DOHH2 (cell line): Measurements from ENCODE around the gene SCN4A.

Source experiments
- H3F3A ChIP-seq: fragments of 200-600 bp; sonication (generic), shearing (Covaris generic); 2 replicates; pipeline ENCODE4 v1.6.0; 2016; ENCODE audit warnings: antibody characterized with exemption, mild to moderate bottlenecking; ENCODE audit not compliant: control insufficient read depth, insufficient read depth
- H3K27ac ChIP-seq: fragments of 200-600 bp; sonication (generic); 2 replicates; pipeline ENCODE4 v1.5.1; 2014; ENCODE audit warnings: low read depth, mild to moderate bottlenecking, low read length, moderate library complexity
- H3K27me3 ChIP-seq: fragments of 200-600 bp; sonication (generic); 2 replicates; pipeline ENCODE4 v1.6.1; 2014; ENCODE audit warnings: mild to moderate bottlenecking, low read length, mixed read lengths; ENCODE audit not compliant: control insufficient read depth
- H3K36me3 ChIP-seq: fragments of 200-600 bp; sonication (generic); 2 replicates; pipeline ENCODE4 v1.6.1; 2014; ENCODE audit warnings: mild to moderate bottlenecking, low read length, moderate library complexity, mixed read lengths; ENCODE audit not compliant: control insufficient read depth
- H3K4me1 ChIP-seq: fragments of 200-600 bp; sonication (generic); 2 replicates; pipeline ENCODE4 v1.6.1; 2014; ENCODE audit warnings: mild to moderate bottlenecking, low read length, mixed read lengths; ENCODE audit not compliant: control insufficient read depth
- H3K4me2 ChIP-seq: fragments of 200-600 bp; sonication (generic); 2 replicates; pipeline ENCODE4 v1.6.0; 2014; ENCODE audit warnings: mild to moderate bottlenecking, low read length, moderate library complexity
- H3K4me3 ChIP-seq: fragments of 200-600 bp; sonication (generic); 2 replicates; pipeline ENCODE4 v1.5.1; 2014; ENCODE audit warnings: mild to moderate bottlenecking, low read length, mixed read lengths
- H3K79me2 ChIP-seq: fragments of 200-600 bp; sonication (generic); 2 replicates; pipeline ENCODE4 v1.6.1; 2014; ENCODE audit warnings: mild to moderate bottlenecking, low read length, mixed read lengths; ENCODE audit not compliant: control insufficient read depth
- H3K9me2 ChIP-seq: fragments of 200-600 bp; sonication (generic); replicated peaks from 2 replicates; pipeline ENCODE4 v1.6.1; 2014; ENCODE audit warnings: mild to moderate bottlenecking, low read length, mixed read lengths; ENCODE audit not compliant: control insufficient read depth
- H3K9me3 ChIP-seq: fragments of 200-600 bp; sonication (generic); 2 replicates; pipeline ENCODE4 v1.6.1; 2014; ENCODE audit warnings: antibody characterized with exemption, low read length, mixed read lengths; ENCODE audit not compliant: control insufficient read depth, insufficient read depth
- H4K20me1 ChIP-seq: fragments of 200-600 bp; sonication (generic); 2 replicates; pipeline ENCODE4 v1.6.0; 2014; ENCODE audit warnings: low read depth, mild to moderate bottlenecking, antibody characterized with exemption, low read length, moderate library complexity; ENCODE audit not compliant: control insufficient read depth, insufficient read depth
- EZH2phosphoT487 ChIP-seq: fragments of 200-600 bp; sonication (generic); IDR thresholded peaks from 2 replicates; pipeline ENCODE4 v1.6.1; 2017; ENCODE audit warnings: borderline replicate concordance, mild to moderate bottlenecking, antibody characterized with exemption, low read length, moderate library complexity, mixed read lengths
- TF ChIP-seq, protein P1 (sequence below): fragments of 200-600 bp; sonication (generic); IDR thresholded peaks from one replicate; pipeline ENCODE4 v1.5.1; 2014; ENCODE audit warnings: antibody characterized with exemption, mild to moderate bottlenecking, low read depth, low read length; ENCODE audit not compliant: poor library complexity, severe bottlenecking

Gene SCN4A

DNA sequence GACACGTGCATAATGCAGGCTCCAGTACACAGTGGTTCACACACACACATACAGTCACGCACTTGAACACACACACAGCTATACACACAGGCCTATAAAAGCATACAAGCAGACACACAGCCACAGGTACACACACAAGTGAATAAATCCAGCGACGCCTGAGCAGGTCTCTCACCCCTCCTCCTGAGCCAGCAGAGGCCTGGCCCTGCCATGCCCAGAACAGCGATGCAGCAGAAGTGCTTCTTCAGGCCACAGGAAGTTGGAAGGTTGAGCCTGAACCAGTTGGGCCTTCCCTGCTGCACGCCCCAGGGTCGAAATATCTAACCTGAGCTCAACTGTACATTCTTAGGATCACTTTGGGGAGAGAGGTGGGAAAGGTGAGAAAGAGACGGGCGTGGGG, 33.3 kb downstream of the SCN4A start:
- Histone ChIP-seq H3K9me2 (no peaks in the 10 kb centered on the region), H3K27ac (no peak overlapping the region), H3K4me1 (peaks cover 63% of the 10 kb centered on the region), H3K27me3 (no peaks in the 10 kb centered on the region), H3F3A (peaks cover 5% of the 10 kb centered on the region; the same call in 1 of the 2 replicates), H3K4me2 (no peak overlapping the region), H3K36me3 (no peaks in the 10 kb centered on the region), H3K9me3 (no peaks in the 10 kb centered on the region), H3K79me2 (no peaks in the 10 kb centered on the region), H3K4me3 (no peak overlapping the region), H4K20me1 (no peaks in the 10 kb centered on the region)
- TF ChIP-seq, protein P1, sequence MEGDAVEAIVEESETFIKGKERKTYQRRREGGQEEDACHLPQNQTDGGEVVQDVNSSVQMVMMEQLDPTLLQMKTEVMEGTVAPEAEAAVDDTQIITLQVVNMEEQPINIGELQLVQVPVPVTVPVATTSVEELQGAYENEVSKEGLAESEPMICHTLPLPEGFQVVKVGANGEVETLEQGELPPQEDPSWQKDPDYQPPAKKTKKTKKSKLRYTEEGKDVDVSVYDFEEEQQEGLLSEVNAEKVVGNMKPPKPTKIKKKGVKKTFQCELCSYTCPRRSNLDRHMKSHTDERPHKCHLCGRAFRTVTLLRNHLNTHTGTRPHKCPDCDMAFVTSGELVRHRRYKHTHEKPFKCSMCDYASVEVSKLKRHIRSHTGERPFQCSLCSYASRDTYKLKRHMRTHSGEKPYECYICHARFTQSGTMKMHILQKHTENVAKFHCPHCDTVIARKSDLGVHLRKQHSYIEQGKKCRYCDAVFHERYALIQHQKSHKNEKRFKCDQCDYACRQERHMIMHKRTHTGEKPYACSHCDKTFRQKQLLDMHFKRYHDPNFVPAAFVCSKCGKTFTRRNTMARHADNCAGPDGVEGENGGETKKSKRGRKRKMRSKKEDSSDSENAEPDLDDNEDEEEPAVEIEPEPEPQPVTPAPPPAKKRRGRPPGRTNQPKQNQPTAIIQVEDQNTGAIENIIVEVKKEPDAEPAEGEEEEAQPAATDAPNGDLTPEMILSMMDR, result no peak
- no peak for TF ChIP-seq EZH2phosphoT487

DNA sequence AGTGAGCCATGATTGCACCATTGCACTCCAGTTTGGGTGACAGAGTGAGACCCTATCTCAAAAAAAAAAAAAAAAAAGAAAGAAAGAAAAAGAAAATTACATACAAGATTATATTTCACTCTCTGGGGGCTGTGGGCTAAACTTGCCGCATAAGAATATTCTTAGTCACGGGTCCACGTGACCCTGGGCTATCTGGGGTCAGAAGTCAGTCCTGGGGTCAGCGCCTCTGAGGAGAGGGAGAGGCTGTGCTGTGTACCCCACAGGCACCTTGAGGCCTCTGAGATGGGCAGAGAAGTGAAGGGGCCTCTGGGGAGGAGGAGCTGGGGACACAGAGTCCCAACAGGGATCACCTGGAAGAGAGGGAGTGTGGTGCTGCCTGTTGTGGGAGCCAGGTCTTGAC, 34.8 kb downstream of the SCN4A start:
- no peak overlapping the region for H3K27ac ChIP-seq
- H3K9me2 ChIP-seq, result no peaks in the 10 kb centered on the region

DNA sequence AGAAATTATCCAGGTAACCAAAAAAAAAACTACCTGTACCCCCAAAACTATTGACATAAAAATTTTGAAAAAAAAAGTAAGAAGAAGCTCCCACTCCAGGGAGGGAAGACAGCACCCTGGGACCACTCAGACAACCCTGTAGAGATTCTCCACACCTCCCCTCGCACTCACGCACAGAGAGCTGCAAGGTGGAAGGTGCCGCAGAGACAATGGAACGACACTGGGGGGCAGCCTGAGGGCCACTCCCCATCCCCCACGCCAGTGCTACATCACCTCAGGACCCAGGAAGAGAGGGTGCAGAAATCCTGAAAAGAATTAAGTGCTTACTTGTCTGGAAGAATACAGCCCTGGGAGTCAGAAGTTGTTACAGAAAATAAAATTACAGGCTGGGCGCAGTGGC, 35.4 kb downstream of the SCN4A start:
- H3K9me2 ChIP-seq, result no peaks in the 10 kb centered on the region
- H3F3A ChIP-seq, result 0 out of 2 replicates have a peak, but pooled peaks cover 4% of the 10 kb centered on the region
- peaks cover 79% of the 10 kb centered on the region for H3K4me1 ChIP-seq
- TF ChIP-seq, protein P1, result peak; percentile 34
- TF ChIP-seq EZH2phosphoT487, result no peak
- H3K27me3 ChIP-seq, result no peaks in the 10 kb centered on the region
- H3K36me3 ChIP-seq, result no peaks in the 10 kb centered on the region
- peaks cover 6% of the 10 kb centered on the region for H3K79me2 ChIP-seq
- no peaks in the 10 kb centered on the region for H4K20me1 ChIP-seq
- no peaks in the 10 kb centered on the region for H3K9me3 ChIP-seq
- H3K27ac ChIP-seq, result peak overlapping the region; percentile 24
- peak overlapping the region; percentile 48 for H3K4me2 ChIP-seq
- H3K4me3 ChIP-seq, result peak overlapping the region; percentile 26

More for the DNA sequence above, 34.8 kb downstream of the SCN4A start:
- no peaks in the 10 kb centered on the region for H3K9me3 ChIP-seq
- H3K79me2 ChIP-seq, result no peaks in the 10 kb centered on the region; the same call in 1 of the 2 replicates
- no peaks in the 10 kb centered on the region for H4K20me1 ChIP-seq
- H3K4me2 ChIP-seq, result peak overlapping the region; percentile 48; the same call in 1 of the 2 replicates
- no peak overlapping the region for H3K4me3 ChIP-seq
- TF ChIP-seq EZH2phosphoT487, result no peak
- TF ChIP-seq, protein P1, result no peak
- H3K36me3 ChIP-seq, result no peaks in the 10 kb centered on the region
- H3F3A ChIP-seq, result 0 out of 2 replicates have a peak, but pooled peaks cover 4% of the 10 kb centered on the region
- H3K27me3 ChIP-seq, result no peaks in the 10 kb centered on the region
- peaks cover 73% of the 10 kb centered on the region for H3K4me1 ChIP-seq
